ENCODE measurements around the gene TREM1. TPM values are rescaled to one million over a fixed set of nuclear protein-coding genes. Genes with fewer than 3 reads are reported as not detected.

The TREM1 gene
- polyA plus RNA-seq, 1 donor (not counting 4 experiments of a cell fraction or from before 2014, with no cell fraction given) = not detected

GRCh38 chr6:41268478-41268877, 18.0 kb downstream of the TREM1 start:
- Histone ChIP-seq H3K9me3 (ENCODE audit: control insufficient read depth, low read depth, low read length) (no peaks in the 10 kb centered on the region), H3K9me1 (ENCODE audit: control insufficient read depth, extremely low read depth, insufficient read depth, low read length) (no peaks in the 10 kb centered on the region), H3K4me2 (ENCODE audit: control insufficient read depth, extremely low read depth, insufficient read depth, low read depth, low read length) (no peak overlapping the region), H3K27me3 (ENCODE audit: control insufficient read depth, extremely low read depth, insufficient read depth, low read length) (no peaks in the 10 kb centered on the region), H3K27ac (ENCODE audit: control insufficient read depth, insufficient read depth, low read length) (no peak overlapping the region), H3K4me1 (ENCODE audit: control insufficient read depth, extremely low read depth, insufficient read depth, low read length) (no peaks in the 10 kb centered on the region), H3K36me3 (ENCODE audit: control insufficient read depth in 2 of 2, extremely low read depth in 1 of 2, insufficient read depth in 2 of 2, low read length in 2 of 2) (no peaks in the 10 kb centered on the region), H3K4me3 (ENCODE audit: control insufficient read depth in 2 of 3, extremely low read depth in 1 of 3, insufficient read depth in 2 of 3, low read depth in 1 of 3, low read length in 3 of 3) (no peak overlapping the region), H4K20me1 (ENCODE audit: control insufficient read depth, extremely low read depth, insufficient read depth, low read length) (no peaks in the 10 kb centered on the region), H2AFZ (ENCODE audit: control insufficient read depth, low read length) (no peak overlapping the region), H3K9ac (ENCODE audit: control insufficient read depth, extremely low read depth, insufficient read depth, low read length) (no peak overlapping the region), H3K79me2 (ENCODE audit: control insufficient read depth, insufficient read depth, low read length) (no peaks in the 10 kb centered on the region)
- TF ChIP-seq EZH2 (IDR thresholded peaks at IDR 0.05; ENCODE audit: low read length) = no peak
- TF ChIP-seq, protein P1, sequence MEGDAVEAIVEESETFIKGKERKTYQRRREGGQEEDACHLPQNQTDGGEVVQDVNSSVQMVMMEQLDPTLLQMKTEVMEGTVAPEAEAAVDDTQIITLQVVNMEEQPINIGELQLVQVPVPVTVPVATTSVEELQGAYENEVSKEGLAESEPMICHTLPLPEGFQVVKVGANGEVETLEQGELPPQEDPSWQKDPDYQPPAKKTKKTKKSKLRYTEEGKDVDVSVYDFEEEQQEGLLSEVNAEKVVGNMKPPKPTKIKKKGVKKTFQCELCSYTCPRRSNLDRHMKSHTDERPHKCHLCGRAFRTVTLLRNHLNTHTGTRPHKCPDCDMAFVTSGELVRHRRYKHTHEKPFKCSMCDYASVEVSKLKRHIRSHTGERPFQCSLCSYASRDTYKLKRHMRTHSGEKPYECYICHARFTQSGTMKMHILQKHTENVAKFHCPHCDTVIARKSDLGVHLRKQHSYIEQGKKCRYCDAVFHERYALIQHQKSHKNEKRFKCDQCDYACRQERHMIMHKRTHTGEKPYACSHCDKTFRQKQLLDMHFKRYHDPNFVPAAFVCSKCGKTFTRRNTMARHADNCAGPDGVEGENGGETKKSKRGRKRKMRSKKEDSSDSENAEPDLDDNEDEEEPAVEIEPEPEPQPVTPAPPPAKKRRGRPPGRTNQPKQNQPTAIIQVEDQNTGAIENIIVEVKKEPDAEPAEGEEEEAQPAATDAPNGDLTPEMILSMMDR (optimal IDR thresholded peaks at IDR 0.05 in 1 of 3, IDR thresholded peaks at IDR 0.05 in 1 of 3, conservative IDR thresholded peaks at IDR 0.05 in 1 of 3; ENCODE audit: extremely low read depth in 1 of 3, insufficient read depth in 2 of 3, low read length in 3 of 3) = no peak
- FAIRE-seq (no peak), DNase-seq (ENCODE audit: low read depth, low spot score) (no peak)
- dilution Hi-C loops (cut with MboI; ENCODE audit: extremely low pct_ligation_motif_present, low sequenced_read_pairs) = no loop called here

GRCh38 chr6:41266541-41266940, 19.9 kb downstream of the TREM1 start:
- Histone ChIP-seq H3K9me1 (ENCODE audit: control insufficient read depth, extremely low read depth, insufficient read depth, low read length) (no peaks in the 10 kb centered on the region), H3K9ac (ENCODE audit: control insufficient read depth, extremely low read depth, insufficient read depth, low read length) (no peak overlapping the region), H3K36me3 (ENCODE audit: control insufficient read depth in 2 of 2, extremely low read depth in 1 of 2, insufficient read depth in 2 of 2, low read length in 2 of 2) (no peaks in the 10 kb centered on the region), H3K4me3 (ENCODE audit: control insufficient read depth in 2 of 3, extremely low read depth in 1 of 3, insufficient read depth in 2 of 3, low read depth in 1 of 3, low read length in 3 of 3) (no peak overlapping the region), H3K79me2 (ENCODE audit: control insufficient read depth, insufficient read depth, low read length) (no peaks in the 10 kb centered on the region), H3K4me2 (ENCODE audit: control insufficient read depth, extremely low read depth, insufficient read depth, low read depth, low read length) (no peak overlapping the region), H3K4me1 (ENCODE audit: control insufficient read depth, extremely low read depth, insufficient read depth, low read length) (no peaks in the 10 kb centered on the region), H2AFZ (ENCODE audit: control insufficient read depth, low read length) (no peak overlapping the region), H3K27ac (ENCODE audit: control insufficient read depth, insufficient read depth, low read length) (no peak overlapping the region), H4K20me1 (ENCODE audit: control insufficient read depth, extremely low read depth, insufficient read depth, low read length) (no peaks in the 10 kb centered on the region), H3K9me3 (ENCODE audit: control insufficient read depth, low read depth, low read length) (no peaks in the 10 kb centered on the region), H3K27me3 (ENCODE audit: control insufficient read depth, extremely low read depth, insufficient read depth, low read length) (no peaks in the 10 kb centered on the region)
- no peak for TF ChIP-seq EZH2 (IDR thresholded peaks at IDR 0.05; ENCODE audit: low read length)
- TF ChIP-seq, protein P1 (optimal IDR thresholded peaks at IDR 0.05 in 1 of 3, IDR thresholded peaks at IDR 0.05 in 1 of 3, conservative IDR thresholded peaks at IDR 0.05 in 1 of 3; ENCODE audit: extremely low read depth in 1 of 3, insufficient read depth in 2 of 3, low read length in 3 of 3) = no peak
- FAIRE-seq (no peak), DNase-seq (ENCODE audit: low read depth, low spot score) (no peak)
- dilution Hi-C loops (cut with MboI; ENCODE audit: extremely low pct_ligation_motif_present, low sequenced_read_pairs) = no loop called here
